C4-2B (cell line): ENCODE data around the gene SREBF2.

Experiments used
- H3K27ac ChIP-seq: fragments of 450-650 bp; 2 replicates; pipeline ENCODE4 v1.5.1; 2017
- CTCF ChIP-seq: fragments of 450-650 bp; conservative IDR thresholded peaks from 2 replicates; pipeline ENCODE4 v1.5.1; 2017; ENCODE audit warnings: mild to moderate bottlenecking
- ZFX ChIP-seq: fragments of 450-650 bp; IDR thresholded peaks from 2 replicates; pipeline ENCODE4 v1.6.1; 2017

SREBF2 gene

GRCh38 chr22:41832553-41833368, at the start of gene SREBF2:
TSS of gene SREBF2 (plus strand) at chr22:41833105. CDS start at chr22:41833271, 166 bp downstream.
- peak within 1 kb of the TSS; percentile 99 for H3K27ac ChIP-seq
- no peak for TF ChIP-seq ZFX
- TF ChIP-seq CTCF, result no peak

GRCh38 chr22:41787331-41787730, 45.6 kb upstream of the SREBF2 start:
- TF ChIP-seq CTCF (no peak), ZFX (no peak)
- no peak overlapping the region for H3K27ac ChIP-seq

GRCh38 chr22:41793871-41794270, 39.0 kb upstream of the SREBF2 start:
- TF ChIP-seq CTCF (no peak), ZFX (no peak)
- no peak overlapping the region for H3K27ac ChIP-seq

GRCh38 chr22:41798736-41799135, 34.2 kb upstream of the SREBF2 start:
- TF ChIP-seq CTCF (no peak), ZFX (no peak)
- H3K27ac ChIP-seq, result no peak overlapping the region; the same call in 1 of the 2 replicates

GRCh38 chr22:41799486-41800347, 33.2 kb upstream of the SREBF2 start:
- H3K27ac ChIP-seq, result peak overlapping the region; percentile 90
- TF ChIP-seq ZFX (no peak), CTCF (no peak)

- TF ChIP-seq CTCF (no peak), ZFX (0 out of 2 replicates have a peak, but pooled peaks have one; percentile 14)
- peak within 1 kb of the TSS; percentile 90 for H3K27ac ChIP-seq
Observed at GRCh38 chr22:41800348-41801146, 32.4 kb upstream of the SREBF2 start, which contains the start of gene CCDC134. TSS of gene CCDC134 (plus strand) at chr22:41800679. CDS start at chr22:41808891, 8,212 bp downstream.
